GM04503 (cell line): ENCODE data around the gene SLC30A2.
"Not testable (repeated sequence)": the region's sequence is repeated elsewhere in the genome, so short reads cannot be mapped to it uniquely, and the experiment has no call there.

Experiments
- DNase-seq: peaks from one replicate; pipeline ENCODE4 v3.0.0-alpha.2; 2012; ENCODE audit warnings: low read depth

The SLC30A2 gene

DNA sequence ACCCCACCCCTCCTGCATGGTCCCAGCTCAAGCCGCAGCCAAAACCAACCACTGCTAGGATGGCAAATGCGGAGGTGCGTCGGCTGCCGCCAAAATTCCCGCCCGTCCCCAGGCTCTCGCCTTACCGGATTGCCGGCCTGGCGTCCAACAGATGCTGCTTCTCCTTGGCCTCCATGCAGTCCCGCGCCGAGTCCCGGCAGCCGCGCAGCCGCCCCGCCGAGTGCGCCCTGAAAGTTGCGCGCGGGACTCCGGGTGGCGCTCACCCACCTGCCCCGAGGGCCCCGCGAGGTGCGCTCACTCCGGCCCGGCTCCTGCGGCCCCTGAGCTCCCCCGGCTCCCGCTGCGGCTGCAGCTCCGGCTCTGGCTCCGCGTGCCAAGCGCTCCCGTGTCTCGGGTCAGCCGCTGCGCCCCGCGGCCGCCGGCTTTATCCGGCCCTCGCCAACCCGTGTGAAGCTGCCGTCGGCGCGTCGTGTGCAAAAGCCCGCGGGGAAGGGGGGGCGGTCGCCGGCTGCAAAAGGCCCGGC, at the start of gene SLC30A2:
Gene SLC30A2 (minus strand): TSS at position 397 of the 524 bp plus-strand sequence. CDS start 222 bp downstream, at position 175.
- no peak for DNase-seq

DNA sequence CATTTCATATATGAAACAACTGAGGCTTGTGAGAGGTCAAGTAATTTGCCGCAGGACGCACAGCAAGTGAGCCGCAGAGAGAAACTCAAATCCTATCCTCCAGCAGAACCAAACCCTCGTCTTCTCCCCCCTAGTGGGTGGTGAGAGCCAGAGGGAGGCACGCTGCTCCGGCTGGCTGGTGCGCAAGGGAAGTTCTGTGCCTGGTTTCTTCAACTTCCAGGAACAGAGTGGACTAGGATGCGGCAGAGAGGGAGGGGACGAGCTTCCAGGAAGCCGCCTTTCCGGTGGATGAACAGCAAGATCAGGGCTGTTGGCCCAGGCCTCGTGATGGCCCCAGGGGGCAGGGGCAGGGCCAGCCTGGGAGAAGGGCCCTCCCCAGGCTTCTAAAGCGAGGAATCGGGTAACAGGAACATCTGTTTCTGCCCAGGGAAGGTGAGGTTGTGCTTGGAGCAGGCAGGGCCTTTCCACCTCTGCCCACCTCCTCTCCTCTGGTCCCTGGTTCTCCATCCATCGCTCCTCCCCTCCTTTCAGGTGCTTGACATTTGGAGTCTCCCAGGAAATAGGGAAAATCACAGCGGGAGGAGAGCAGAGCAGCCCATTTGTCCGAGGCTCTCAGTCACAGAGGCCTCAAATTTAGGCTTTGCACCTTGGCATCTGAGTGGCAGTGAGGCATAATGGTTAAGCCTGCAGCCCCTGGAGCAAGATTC, 48.9 kb upstream of the SLC30A2 start:
- no peak for DNase-seq

GRCh38 chr1:26094076-26094669, 48.3 kb upstream of the SLC30A2 start:
- DNase-seq: no peak

GRCh38 chr1:26093569-26093968, 47.7 kb upstream of the SLC30A2 start:
- DNase-seq: not testable (repeated sequence)

GRCh38 chr1:26092422-26092821, 46.5 kb upstream of the SLC30A2 start:
- no peak for DNase-seq

GRCh38 chr1:26090893-26091292, 45.0 kb upstream of the SLC30A2 start:
- no peak for DNase-seq

DNA sequence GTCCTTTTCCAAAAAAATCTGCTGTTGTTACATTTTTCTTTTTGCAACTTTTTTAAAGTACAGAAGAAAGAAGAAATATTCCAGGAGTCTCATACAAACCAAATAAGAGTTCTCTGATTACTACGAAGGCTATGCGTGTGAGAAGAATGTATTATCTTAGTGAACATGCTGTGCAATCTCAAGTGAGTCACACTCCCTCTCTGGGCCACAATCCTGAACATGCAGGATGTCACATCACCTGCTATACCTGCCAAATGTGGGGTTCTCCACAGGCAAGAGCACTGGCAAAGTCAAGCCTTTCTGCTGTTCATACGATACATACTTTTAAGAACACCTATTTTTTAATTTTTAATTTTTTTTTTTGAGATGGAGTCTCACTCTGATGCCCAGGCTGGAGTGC, 43.2 kb upstream of the SLC30A2 start:
- no peak for DNase-seq

- DNase-seq: no peak
These were observed 38.9 kb upstream of the SLC30A2 start for GRCh38 chr1:26084844-26085243.

- no peak for DNase-seq
These were observed 38.2 kb upstream of the SLC30A2 start for GRCh38 chr1:26084091-26084561.

DNA sequence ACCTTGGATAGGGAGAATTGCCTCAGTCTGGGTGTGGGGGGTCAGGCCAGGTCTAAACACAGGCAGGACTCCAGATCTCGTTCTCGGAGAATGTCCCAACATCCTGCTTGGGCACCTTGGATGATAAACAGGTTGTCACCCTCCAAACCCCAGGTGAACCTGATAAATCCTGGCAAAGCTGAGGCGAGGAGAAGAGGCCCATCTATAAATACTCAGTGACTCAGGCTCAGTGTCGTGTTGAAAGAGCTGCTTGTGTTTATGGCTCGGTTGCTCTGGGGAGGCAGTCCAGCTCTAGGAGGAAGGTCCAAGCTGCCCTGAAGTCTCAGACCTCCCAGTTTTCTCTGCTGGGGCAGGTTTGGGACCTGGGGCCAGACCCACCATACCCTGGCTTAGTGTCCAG, 37.3 kb upstream of the SLC30A2 start:
- DNase-seq: peak; percentile 24

DNA sequence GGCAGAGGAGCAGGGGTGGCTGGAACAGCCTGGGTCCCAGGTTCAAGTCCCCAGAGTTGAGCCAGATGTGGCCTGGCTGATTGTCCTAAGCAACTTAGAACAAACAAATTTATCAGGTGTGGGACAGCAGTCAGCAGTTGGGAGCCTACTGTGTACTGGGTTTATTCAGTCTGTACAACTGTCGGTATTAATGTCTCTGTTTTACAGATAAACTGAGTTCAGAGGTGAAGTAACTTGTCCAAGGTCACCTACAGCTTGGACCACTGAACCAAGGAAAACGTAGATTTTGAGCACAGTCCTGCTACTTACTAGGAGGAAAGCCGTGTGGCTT, 36.1 kb upstream of the SLC30A2 start:
- no peak for DNase-seq

DNA sequence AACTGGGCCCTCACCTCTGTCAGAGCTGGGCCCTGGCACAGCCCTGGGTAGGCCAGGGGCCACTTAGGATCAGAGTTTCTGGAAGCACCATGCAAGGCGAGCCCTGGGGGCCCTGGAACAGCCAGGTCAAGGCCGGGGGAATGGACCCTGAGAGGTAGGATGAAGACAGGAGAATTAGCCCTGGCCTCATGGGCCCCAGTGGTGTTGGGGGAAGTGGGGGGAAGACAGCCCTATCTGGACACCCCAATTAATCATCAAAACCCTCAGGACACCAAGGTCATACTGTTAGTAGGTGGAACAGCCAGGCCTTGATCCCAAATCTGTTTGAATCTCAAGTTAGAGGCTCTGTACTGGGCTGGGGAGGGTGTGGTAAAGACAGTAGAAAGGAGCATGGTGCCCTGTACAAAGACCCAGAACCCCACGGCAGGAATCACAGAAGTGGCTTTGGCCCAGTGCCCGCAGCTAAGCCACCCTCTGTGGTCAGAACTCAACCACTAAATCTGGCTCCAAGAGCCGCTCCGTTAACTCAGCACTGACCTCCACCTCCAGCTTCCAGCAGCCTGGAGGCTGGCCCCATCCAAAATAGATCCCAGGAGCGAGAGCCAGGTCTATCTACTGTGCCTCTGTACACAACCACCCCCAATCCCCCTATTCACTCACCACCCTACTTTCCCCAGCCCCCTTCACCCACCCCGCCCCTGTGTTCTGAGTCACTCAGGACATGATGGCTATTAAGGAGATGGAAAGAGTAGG, 35.5 kb upstream of the SLC30A2 start:
- no peak for DNase-seq

GRCh38 chr1:26079960-26080814, 34.3 kb upstream of the SLC30A2 start:
- no peak for DNase-seq

- no peak for DNase-seq
These were observed 33.3 kb upstream of the SLC30A2 start for GRCh38 chr1:26079178-26079563.

GRCh38 chr1:26078286-26079177, 32.6 kb upstream of the SLC30A2 start:
- DNase-seq: no peak

DNA sequence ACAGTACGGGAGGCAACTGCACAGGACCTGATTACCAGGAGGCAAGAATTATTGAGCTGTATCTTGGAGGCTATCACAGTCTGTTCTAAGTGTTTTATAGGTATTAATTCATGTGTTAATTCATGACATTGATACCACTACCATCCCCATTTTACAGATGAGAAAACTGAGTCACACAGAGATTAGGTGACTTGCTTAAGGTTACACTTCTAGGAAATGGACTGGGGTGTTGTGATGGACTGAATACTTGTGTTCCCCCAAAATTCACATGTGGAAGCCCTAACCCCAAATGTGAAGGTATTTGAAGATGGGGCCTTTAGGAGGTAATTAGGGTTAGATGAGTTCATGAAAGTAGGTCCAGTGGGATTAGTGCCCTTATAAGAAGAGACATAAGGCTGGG, 31.6 kb upstream of the SLC30A2 start:
- no peak for DNase-seq

- no peak for DNase-seq
These were observed 29.7 kb upstream of the SLC30A2 start for GRCh38 chr1:26075421-26076144.

- DNase-seq: no peak
These were observed 26.4 kb upstream of the SLC30A2 start for GRCh38 chr1:26072305-26072704.

GRCh38 chr1:26070963-26071342, 25.0 kb upstream of the SLC30A2 start:
- DNase-seq: no peak

DNA sequence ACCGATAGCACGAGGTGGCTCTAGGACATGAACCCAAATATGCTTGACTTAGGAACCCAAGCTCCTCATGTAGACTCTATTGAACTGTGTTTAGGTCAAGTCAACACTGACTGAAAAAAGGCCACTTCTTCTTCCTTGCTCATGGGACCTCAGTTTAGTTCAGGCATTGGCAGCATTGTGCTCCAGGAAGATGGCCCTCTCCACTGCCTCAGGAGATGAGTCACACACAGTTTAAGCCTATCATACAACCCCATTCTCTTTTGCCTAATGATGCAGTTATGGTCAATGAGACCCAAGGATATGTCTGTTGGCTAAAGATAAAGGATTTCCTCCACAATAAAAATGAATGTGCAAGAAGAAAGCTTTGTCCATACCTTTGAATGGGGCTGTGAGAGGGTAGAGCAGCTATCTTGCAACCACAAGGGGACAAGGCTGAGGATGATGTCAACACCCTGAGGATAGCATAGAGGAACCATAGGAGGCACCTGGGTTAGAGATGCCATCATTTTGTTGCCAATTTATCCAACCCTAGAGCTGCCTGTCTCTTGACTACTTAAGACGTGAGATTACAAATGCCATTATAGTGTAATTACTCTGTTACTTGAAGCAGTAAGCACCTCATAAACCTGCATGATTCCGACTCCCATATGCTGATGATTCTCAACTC, 24.5 kb upstream of the SLC30A2 start:
- no peak for DNase-seq
